K562 (cell line): ENCODE measurements around the gene MORC1. TPM values are rescaled to one million over a fixed set of nuclear protein-coding genes. Genes with fewer than 3 reads are reported as not detected.

Source experiments
- MXI1 ChIP-seq: IDR thresholded peaks from 2 replicates; pipeline ENCODE4 v1.6.1; 2011; ENCODE audit warnings: low read depth, mild to moderate bottlenecking, improper control_type of control experiment, low read length
- NCOA6 ChIP-seq: fragments of 450-650 bp; IDR thresholded peaks from 2 replicates; pipeline ENCODE4 v1.6.1; 2017; ENCODE audit warnings: mild to moderate bottlenecking
- RAD21 ChIP-seq, 2 experiments: fragments of 250-450 bp in 1 of 2; fragments of 450-650 bp in 1 of 2; sonication (Bioruptor Pico) in 1 of 2; formaldehyde crosslinking in 1 of 2; IDR thresholded peaks in 1 of 2; conservative IDR thresholded peaks in 1 of 2; 2 replicates each; pipeline versions ENCODE4 v1.4.0 to v1.8.0; 2020 to 2022; ENCODE audit warnings: mild to moderate bottlenecking in 2 of 2, moderate library complexity in 1 of 2
- STAG1 ChIP-seq: sonication (generic); formaldehyde crosslinking; IDR thresholded peaks from 2 replicates; pipeline ENCODE4 v1.5.0; 2020; ENCODE audit warnings: missing genetic modification reagents, borderline replicate concordance
- polyA plus RNA-seq, 8 experiments: library from polyadenylated mRNA; depleted of rRNA in 4 of 8; stranded (reverse) in 5 of 8; unstranded in 3 of 8; fragments of >200 nt; fragmentation: Nextera tagmentation in 2 of 8; fragmentation: Illumina TruSeq in 1 of 8; extraction: Ambion mirVana in 2 of 8; extraction: Trizol in 1 of 8; gene quantifications; 2 replicates each; pipeline versions ENCODE4 v1.2.1 to v1.2.3, GENCODE V29; 2011 to 2014; ENCODE audit warnings: inconsistent platforms in 1 of 8, missing spikeins in 1 of 8
- total RNA-seq, 7 experiments: library from RNA; depleted of rRNA in 6 of 7; stranded (reverse); fragments of >200 nt in 6 of 7; fragmentation: Illumina TruSeq in 2 of 7; extraction: Trizol in 2 of 7; gene quantifications; 2 replicates each; pipeline versions ENCODE4 v1.2.1 to v1.2.3, GENCODE V29; 2011 to 2021; ENCODE audit warnings: low replicate concordance in 1 of 7
- TF ChIP-seq, protein P1 (sequence below), 2 experiments: fragments of 450-650 bp; formaldehyde crosslinking in 1 of 2; IDR thresholded peaks; 2 replicates each; pipeline versions ENCODE4 v1.4.0 to v1.6.1; 2014 to 2020; ENCODE audit warnings: mild to moderate bottlenecking in 2 of 2, borderline replicate concordance in 1 of 2, low read depth in 1 of 2

MORC1 gene
- total and polyA plus RNA-seq, 9 of the 15 experiments (the other 6 are each of a cell fraction or from before 2014, with no cell fraction given), result 0.08 to 0.41 (median 0.30) TPM; not detected in 1

DNA sequence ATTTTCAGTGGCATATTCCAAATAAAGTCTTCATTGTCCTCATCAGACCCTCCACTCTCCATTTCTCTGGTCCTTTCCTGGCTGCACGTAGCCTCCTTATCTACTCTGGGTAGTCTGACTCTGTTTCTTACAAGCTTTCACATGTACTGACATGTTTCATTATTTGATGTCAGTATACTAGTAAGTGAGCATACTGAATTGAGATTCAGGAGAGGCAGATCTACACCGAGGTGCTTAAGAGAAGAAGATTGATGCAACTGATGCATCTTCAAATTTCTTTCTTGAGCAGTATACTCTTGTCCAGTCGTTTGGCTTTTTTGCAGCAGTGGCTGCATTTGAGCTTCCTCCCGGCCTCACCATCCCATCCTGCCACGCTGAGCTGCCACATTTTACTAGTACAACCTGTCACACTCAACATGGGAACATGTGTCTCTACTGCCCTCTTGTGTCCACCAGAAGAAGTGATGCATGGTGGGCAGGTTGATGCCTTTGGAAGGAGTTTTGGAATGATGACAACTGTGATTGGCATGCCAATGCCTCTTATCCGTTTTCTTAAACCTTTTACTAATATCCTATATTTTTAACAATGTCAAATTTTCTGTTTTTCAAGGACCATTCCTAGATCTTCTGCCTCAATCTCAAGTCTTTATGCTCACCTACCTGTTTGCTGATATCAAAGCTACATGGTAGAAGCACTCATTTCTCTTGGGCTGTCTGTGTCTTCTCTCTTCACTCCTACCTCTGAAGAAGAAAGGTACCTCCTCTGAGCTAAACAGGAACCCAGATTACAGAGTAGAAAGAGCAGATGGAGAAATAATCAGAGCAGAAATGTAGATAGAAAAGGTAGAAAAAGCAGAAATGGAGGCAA lies 202.9 kb downstream of the MORC1 start (continued):
- TF ChIP-seq, protein P1, sequence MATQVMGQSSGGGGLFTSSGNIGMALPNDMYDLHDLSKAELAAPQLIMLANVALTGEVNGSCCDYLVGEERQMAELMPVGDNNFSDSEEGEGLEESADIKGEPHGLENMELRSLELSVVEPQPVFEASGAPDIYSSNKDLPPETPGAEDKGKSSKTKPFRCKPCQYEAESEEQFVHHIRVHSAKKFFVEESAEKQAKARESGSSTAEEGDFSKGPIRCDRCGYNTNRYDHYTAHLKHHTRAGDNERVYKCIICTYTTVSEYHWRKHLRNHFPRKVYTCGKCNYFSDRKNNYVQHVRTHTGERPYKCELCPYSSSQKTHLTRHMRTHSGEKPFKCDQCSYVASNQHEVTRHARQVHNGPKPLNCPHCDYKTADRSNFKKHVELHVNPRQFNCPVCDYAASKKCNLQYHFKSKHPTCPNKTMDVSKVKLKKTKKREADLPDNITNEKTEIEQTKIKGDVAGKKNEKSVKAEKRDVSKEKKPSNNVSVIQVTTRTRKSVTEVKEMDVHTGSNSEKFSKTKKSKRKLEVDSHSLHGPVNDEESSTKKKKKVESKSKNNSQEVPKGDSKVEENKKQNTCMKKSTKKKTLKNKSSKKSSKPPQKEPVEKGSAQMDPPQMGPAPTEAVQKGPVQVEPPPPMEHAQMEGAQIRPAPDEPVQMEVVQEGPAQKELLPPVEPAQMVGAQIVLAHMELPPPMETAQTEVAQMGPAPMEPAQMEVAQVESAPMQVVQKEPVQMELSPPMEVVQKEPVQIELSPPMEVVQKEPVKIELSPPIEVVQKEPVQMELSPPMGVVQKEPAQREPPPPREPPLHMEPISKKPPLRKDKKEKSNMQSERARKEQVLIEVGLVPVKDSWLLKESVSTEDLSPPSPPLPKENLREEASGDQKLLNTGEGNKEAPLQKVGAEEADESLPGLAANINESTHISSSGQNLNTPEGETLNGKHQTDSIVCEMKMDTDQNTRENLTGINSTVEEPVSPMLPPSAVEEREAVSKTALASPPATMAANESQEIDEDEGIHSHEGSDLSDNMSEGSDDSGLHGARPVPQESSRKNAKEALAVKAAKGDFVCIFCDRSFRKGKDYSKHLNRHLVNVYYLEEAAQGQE (IDR thresholded peaks at IDR 0.05; ENCODE audit: borderline replicate concordance), result peak; percentile 37; the same call in 1 of the 2 replicates
- TF ChIP-seq, protein P1 (CRISPR knock-in tag; IDR thresholded peaks at IDR 0.05; ENCODE audit: low read depth), result no peak
- no peak for TF ChIP-seq MXI1
- peak; percentile 37; the same call in 1 of the 2 replicates for TF ChIP-seq STAG1 (CRISPR knock-in tag)
- TF ChIP-seq RAD21 (CRISPR knock-in tag; conservative IDR thresholded peaks at IDR 0.05 in 1 of 2, IDR thresholded peaks at IDR 0.05 in 1 of 2), result peak; percentile 65 to 73
- TF ChIP-seq NCOA6, result no peak
